Measurements from ENCODE around the gene GPR31.

Gene GPR31

GRCh38 chr6:167116109-167116837 lies 41.5 kb downstream of the GPR31 start:
- DNase-seq = no peak

- DNase-seq = no peak
These were observed 42.7 kb downstream of the GPR31 start for GRCh38 chr6:167115054-167115453.

- DNase-seq = no peak
These were observed 43.6 kb downstream of the GPR31 start for GRCh38 chr6:167113935-167114910.

GRCh38 chr6:167113047-167113754 lies 44.6 kb downstream of the GPR31 start:
- no peak for DNase-seq

GRCh38 chr6:167112421-167112820 lies 45.4 kb downstream of the GPR31 start:
- DNase-seq = no peak

GRCh38 chr6:167111597-167111996 lies 46.2 kb downstream of the GPR31 start:
- DNase-seq = no peak

GRCh38 chr6:167109651-167110050 lies 48.1 kb downstream of the GPR31 start:
- DNase-seq = no peak

- no peak for DNase-seq
These were observed 49.5 kb downstream of the GPR31 start for GRCh38 chr6:167108278-167108677.

GRCh38 chr6:167107787-167108186 lies 50.0 kb downstream of the GPR31 start:
- no peak for DNase-seq

GRCh38 chr6:167106406-167106805 lies 51.4 kb downstream of the GPR31 start:
- DNase-seq = no peak

All from hematopoietic multipotent progenitor cell treated with erythropoietin and hydrocortisone succinate and interleukin-3 and kit ligand, for 8 days (in vitro differentiated cells).